Measurements from ENCODE around the gene ITPR1.

The ITPR1 gene

DNA sequence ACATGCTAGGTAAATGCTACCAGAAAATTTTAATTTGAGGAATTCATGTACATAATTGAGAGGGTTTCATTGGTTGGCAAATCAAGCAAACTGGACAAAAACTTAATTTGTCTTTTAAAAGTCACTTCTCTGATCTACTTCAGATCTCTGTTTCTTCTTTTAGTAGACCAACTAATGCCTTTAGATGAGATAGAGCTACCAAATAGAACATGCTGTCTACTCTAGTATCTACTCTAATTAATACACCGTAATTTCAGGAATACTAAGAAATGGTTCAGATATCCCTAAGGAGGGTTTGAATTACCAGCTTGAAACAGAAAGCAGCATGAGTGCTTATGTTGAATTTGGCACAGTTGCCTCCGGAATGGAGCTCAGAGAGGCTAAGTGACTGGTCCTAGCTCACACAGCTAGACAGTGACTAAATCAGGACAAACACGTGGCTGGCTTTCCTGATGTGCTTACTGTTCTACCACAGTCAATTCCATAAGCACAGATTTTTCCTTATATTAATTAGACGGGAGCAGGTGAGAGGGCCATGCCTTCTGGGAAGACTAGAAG is 225.1 kb downstream of the ITPR1 start:
- no peak for TF ChIP-seq ZNF565 (CRISPR knock-in tag; conservative IDR thresholded peaks at IDR 0.05; ENCODE audit: low read depth)
- TF ChIP-seq PPARA (CRISPR knock-in tag; IDR thresholded peaks at IDR 0.05; ENCODE audit: borderline replicate concordance), result no peak
- TF ChIP-seq, protein P1, sequence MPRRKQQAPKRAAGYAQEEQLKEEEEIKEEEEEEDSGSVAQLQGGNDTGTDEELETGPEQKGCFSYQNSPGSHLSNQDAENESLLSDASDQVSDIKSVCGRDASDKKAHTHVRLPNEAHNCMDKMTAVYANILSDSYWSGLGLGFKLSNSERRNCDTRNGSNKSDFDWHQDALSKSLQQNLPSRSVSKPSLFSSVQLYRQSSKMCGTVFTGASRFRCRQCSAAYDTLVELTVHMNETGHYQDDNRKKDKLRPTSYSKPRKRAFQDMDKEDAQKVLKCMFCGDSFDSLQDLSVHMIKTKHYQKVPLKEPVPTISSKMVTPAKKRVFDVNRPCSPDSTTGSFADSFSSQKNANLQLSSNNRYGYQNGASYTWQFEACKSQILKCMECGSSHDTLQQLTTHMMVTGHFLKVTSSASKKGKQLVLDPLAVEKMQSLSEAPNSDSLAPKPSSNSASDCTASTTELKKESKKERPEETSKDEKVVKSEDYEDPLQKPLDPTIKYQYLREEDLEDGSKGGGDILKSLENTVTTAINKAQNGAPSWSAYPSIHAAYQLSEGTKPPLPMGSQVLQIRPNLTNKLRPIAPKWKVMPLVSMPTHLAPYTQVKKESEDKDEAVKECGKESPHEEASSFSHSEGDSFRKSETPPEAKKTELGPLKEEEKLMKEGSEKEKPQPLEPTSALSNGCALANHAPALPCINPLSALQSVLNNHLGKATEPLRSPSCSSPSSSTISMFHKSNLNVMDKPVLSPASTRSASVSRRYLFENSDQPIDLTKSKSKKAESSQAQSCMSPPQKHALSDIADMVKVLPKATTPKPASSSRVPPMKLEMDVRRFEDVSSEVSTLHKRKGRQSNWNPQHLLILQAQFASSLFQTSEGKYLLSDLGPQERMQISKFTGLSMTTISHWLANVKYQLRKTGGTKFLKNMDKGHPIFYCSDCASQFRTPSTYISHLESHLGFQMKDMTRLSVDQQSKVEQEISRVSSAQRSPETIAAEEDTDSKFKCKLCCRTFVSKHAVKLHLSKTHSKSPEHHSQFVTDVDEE (CRISPR knock-in tag; IDR thresholded peaks at IDR 0.05), result no peak
- TF ChIP-seq TOX (CRISPR knock-in tag; IDR thresholded peaks at IDR 0.05; ENCODE audit: borderline replicate concordance), result no peak
- TF ChIP-seq, protein P2, sequence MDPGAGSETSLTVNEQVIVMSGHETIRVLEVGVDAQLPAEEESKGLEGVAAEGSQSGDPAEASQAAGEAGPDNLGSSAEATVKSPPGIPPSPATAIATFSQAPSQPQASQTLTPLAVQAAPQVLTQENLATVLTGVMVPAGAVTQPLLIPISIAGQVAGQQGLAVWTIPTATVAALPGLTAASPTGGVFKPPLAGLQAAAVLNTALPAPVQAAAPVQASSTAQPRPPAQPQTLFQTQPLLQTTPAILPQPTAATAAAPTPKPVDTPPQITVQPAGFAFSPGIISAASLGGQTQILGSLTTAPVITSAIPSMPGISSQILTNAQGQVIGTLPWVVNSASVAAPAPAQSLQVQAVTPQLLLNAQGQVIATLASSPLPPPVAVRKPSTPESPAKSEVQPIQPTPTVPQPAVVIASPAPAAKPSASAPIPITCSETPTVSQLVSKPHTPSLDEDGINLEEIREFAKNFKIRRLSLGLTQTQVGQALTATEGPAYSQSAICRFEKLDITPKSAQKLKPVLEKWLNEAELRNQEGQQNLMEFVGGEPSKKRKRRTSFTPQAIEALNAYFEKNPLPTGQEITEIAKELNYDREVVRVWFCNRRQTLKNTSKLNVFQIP (CRISPR knock-in tag; IDR thresholded peaks at IDR 0.05; ENCODE audit: borderline replicate concordance, low read depth), result no peak
- TF ChIP-seq, protein P3, sequence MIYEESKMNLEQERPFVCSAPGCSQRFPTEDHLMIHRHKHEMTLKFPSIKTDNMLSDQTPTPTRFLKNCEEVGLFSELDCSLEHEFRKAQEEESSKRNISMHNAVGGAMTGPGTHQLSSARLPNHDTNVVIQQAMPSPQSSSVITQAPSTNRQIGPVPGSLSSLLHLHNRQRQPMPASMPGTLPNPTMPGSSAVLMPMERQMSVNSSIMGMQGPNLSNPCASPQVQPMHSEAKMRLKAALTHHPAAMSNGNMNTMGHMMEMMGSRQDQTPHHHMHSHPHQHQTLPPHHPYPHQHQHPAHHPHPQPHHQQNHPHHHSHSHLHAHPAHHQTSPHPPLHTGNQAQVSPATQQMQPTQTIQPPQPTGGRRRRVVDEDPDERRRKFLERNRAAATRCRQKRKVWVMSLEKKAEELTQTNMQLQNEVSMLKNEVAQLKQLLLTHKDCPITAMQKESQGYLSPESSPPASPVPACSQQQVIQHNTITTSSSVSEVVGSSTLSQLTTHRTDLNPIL (CRISPR knock-in tag; IDR thresholded peaks at IDR 0.05; ENCODE audit: low read depth), result no peak
- TF ChIP-seq, protein P4, sequence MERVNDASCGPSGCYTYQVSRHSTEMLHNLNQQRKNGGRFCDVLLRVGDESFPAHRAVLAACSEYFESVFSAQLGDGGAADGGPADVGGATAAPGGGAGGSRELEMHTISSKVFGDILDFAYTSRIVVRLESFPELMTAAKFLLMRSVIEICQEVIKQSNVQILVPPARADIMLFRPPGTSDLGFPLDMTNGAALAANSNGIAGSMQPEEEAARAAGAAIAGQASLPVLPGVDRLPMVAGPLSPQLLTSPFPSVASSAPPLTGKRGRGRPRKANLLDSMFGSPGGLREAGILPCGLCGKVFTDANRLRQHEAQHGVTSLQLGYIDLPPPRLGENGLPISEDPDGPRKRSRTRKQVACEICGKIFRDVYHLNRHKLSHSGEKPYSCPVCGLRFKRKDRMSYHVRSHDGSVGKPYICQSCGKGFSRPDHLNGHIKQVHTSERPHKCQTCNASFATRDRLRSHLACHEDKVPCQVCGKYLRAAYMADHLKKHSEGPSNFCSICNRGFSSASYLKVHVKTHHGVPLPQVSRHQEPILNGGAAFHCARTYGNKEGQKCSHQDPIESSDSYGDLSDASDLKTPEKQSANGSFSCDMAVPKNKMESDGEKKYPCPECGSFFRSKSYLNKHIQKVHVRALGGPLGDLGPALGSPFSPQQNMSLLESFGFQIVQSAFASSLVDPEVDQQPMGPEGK (CRISPR knock-in tag; IDR thresholded peaks at IDR 0.05; ENCODE audit: borderline replicate concordance), result no peak
- TF ChIP-seq ISL1 (CRISPR knock-in tag; IDR thresholded peaks at IDR 0.05), result no peak
- TF ChIP-seq RARB (CRISPR knock-in tag; IDR thresholded peaks at IDR 0.05), result no peak
- TF ChIP-seq, protein P5, sequence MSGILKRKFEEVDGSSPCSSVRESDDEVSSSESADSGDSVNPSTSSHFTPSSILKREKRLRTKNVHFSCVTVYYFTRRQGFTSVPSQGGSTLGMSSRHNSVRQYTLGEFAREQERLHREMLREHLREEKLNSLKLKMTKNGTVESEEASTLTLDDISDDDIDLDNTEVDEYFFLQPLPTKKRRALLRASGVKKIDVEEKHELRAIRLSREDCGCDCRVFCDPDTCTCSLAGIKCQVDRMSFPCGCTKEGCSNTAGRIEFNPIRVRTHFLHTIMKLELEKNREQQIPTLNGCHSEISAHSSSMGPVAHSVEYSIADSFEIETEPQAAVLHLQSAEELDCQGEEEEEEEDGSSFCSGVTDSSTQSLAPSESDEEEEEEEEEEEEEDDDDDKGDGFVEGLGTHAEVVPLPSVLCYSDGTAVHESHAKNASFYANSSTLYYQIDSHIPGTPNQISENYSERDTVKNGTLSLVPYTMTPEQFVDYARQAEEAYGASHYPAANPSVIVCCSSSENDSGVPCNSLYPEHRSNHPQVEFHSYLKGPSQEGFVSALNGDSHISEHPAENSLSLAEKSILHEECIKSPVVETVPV (CRISPR knock-in tag; IDR thresholded peaks at IDR 0.05), result no peak
- no peak for TF ChIP-seq TCF4 (CRISPR knock-in tag; IDR thresholded peaks at IDR 0.05; ENCODE audit: borderline replicate concordance)
- no peak for TF ChIP-seq OSR1 (CRISPR knock-in tag; IDR thresholded peaks at IDR 0.05)
- no peak for ATAC-seq

DNA sequence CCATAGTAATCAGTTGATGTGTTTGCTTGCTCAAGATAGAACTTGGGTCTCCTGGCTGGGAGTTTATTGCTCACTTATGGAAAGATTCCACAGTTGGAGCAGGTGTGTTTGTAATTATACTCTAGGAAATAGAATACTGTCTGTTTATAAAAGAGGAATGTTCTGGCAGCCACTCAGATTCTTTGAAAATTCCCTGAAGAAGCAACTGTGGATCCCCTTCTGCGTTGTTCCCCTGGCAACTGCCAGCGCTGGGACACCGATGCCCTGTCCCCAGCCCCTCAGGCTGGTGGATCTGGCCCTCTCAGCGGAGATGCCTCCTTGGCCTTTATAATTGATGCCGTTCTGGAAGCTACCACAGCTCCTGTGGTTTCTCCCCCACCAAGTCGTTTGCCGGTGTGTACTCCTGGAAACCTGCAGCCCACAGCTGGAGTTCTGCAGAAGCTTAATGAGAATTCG is 225.9 kb downstream of the ITPR1 start:
- peak; percentile 15; the same call in 2 of the 3 replicates for ATAC-seq
- no peak for TF ChIP-seq RARB (CRISPR knock-in tag; IDR thresholded peaks at IDR 0.05)
- TF ChIP-seq GLIS3 (CRISPR knock-in tag; IDR thresholded peaks at IDR 0.05), result no peak
- no peak for TF ChIP-seq PPARA (CRISPR knock-in tag; IDR thresholded peaks at IDR 0.05; ENCODE audit: borderline replicate concordance)
- no peak for TF ChIP-seq TCF4 (CRISPR knock-in tag; IDR thresholded peaks at IDR 0.05; ENCODE audit: borderline replicate concordance)
- TF ChIP-seq, protein P1 (CRISPR knock-in tag; IDR thresholded peaks at IDR 0.05), result no peak
- no peak for TF ChIP-seq ZC3H10 (CRISPR knock-in tag; IDR thresholded peaks at IDR 0.05)
- TF ChIP-seq OSR1 (CRISPR knock-in tag; IDR thresholded peaks at IDR 0.05), result no peak
- TF ChIP-seq ZNF70 (CRISPR knock-in tag; IDR thresholded peaks at IDR 0.05), result no peak
- no peak for TF ChIP-seq ARNTL (CRISPR knock-in tag; IDR thresholded peaks at IDR 0.05; ENCODE audit: borderline replicate concordance, low read depth)
- TF ChIP-seq, protein P5 (CRISPR knock-in tag; IDR thresholded peaks at IDR 0.05), result no peak
- no peak for TF ChIP-seq CSDC2 (CRISPR knock-in tag; IDR thresholded peaks at IDR 0.05)

Data from SK-N-SH treated with all-trans-retinoic acid at 6 μM for 48 hours (cell line).